ENCODE data around the gene RFTN1.

GRCh38 chr3:16409032-16409431, 104.5 kb downstream of the RFTN1 start:
- no peak for TF ChIP-seq CTCF (IDR thresholded peaks at IDR 0.05)
- no peak for TF ChIP-seq POLR2A (IDR thresholded peaks at IDR 0.05)
